OCI-LY7 (cell line): Measurements from ENCODE around the gene SLC37A1. TPM values are rescaled to one million over a fixed set of nuclear protein-coding genes. Genes with fewer than 3 reads are reported as not detected.
A peak's percentile ranks its signal among the peaks of the same experiment; 100 is the strongest.

Experiments used
- BruUV-seq: library from RNA; stranded (reverse); fragments of 400-500 nt; replicated peaks from 2 replicates; lab custom pipeline; 2021; lab: Mats Ljungman, UMichigan
- CTCF ChIA-PET: fragments of 300-600 bp; sonication (Branson Sonifier 250); formaldehyde crosslinking; loops from one replicate; lab custom pipeline; 2022; ENCODE audit warnings: antibody characterized with exemption; ENCODE audit not compliant: unreplicated experiment; lab: Charles Lee
- POLR2A ChIA-PET: fragments of 300-600 bp; sonication (Branson Sonifier 250); formaldehyde crosslinking; loops from one replicate; lab custom pipeline; 2022; ENCODE audit warnings: antibody characterized with exemption; lab: Charles Lee
- DNase-seq: peaks from one replicate; pipeline ENCODE4 v3.0.0-alpha.2; 2015; ENCODE audit warnings: low spot score
- H2AFZ ChIP-seq: fragments of 200-600 bp; sonication (generic), shearing (Covaris generic); 2 replicates; pipeline ENCODE4 v1.6.1; 2014; ENCODE audit warnings: mild to moderate bottlenecking, antibody characterized with exemption, low read length, moderate library complexity
- H3K27ac ChIP-seq: fragments of 200-600 bp; sonication (generic); 2 replicates; pipeline ENCODE4 v1.5.1; 2014; ENCODE audit warnings: mixed run types, low read depth, mild to moderate bottlenecking, moderate library complexity, low read length, inconsistent platforms; ENCODE audit not compliant: poor library complexity, severe bottlenecking
- H3K36me3 ChIP-seq: fragments of 200-600 bp; sonication (generic); 2 replicates; pipeline ENCODE4 v1.6.1; 2014; ENCODE audit warnings: mild to moderate bottlenecking, antibody characterized with exemption, low read length, moderate library complexity, mixed read lengths; ENCODE audit not compliant: insufficient read depth
- H3K4me1 ChIP-seq: fragments of 200-600 bp; sonication (generic); 2 replicates; pipeline ENCODE4 v1.5.1; 2014; ENCODE audit warnings: mild to moderate bottlenecking, low read length; ENCODE audit not compliant: insufficient read depth, poor library complexity, severe bottlenecking
- H3K4me2 ChIP-seq: fragments of 200-600 bp; sonication (generic); 2 replicates; pipeline ENCODE4 v1.6.1; 2014; ENCODE audit warnings: mild to moderate bottlenecking, low read length
- H3K4me3 ChIP-seq: fragments of 200-600 bp; sonication (generic); 2 replicates; pipeline ENCODE4 v1.5.1; 2014; ENCODE audit warnings: mild to moderate bottlenecking, low read depth, low read length; ENCODE audit not compliant: poor library complexity, severe bottlenecking
- H3K79me2 ChIP-seq: fragments of 200-600 bp; sonication (generic); 2 replicates; pipeline ENCODE4 v1.6.1; 2016; ENCODE audit warnings: low read depth, mild to moderate bottlenecking, low read length, moderate library complexity, mixed read lengths; ENCODE audit not compliant: insufficient read depth
- H3K9me2 ChIP-seq: fragments of 200-600 bp; sonication (generic); 2 replicates; pipeline ENCODE4 v1.6.1; 2016; ENCODE audit warnings: mild to moderate bottlenecking, low read length, mixed read lengths; ENCODE audit not compliant: insufficient read depth
- H3K9me3 ChIP-seq: fragments of 200-600 bp; sonication (generic); 2 replicates; pipeline ENCODE4 v1.6.1; 2014; ENCODE audit warnings: mild to moderate bottlenecking, mixed run types, low read length, mixed read lengths
- H4K20me1 ChIP-seq: fragments of 200-600 bp; sonication (generic); 2 replicates; pipeline ENCODE4 v1.6.1; 2014; ENCODE audit warnings: mild to moderate bottlenecking, antibody characterized with exemption, low read length, moderate library complexity, mixed read lengths; ENCODE audit not compliant: insufficient read depth
- EZH2phosphoT487 ChIP-seq: fragments of 200-600 bp; sonication (generic); IDR thresholded peaks from 2 replicates; pipeline ENCODE4 v1.6.1; 2018; ENCODE audit warnings: low read depth, borderline replicate concordance, mild to moderate bottlenecking, mixed run types, antibody characterized with exemption, low read length, moderate library complexity, mixed read lengths
- intact Hi-C: fragments of 100-400 bp; cut with micrococcal nuclease; formaldehyde crosslinking; loops from one replicate; pipeline ENCODE4 v1.10.0; 2022; ENCODE audit not compliant: unreplicated experiment
- total RNA-seq, 2 experiments: library from RNA; depleted of rRNA in 1 of 2; stranded (reverse); fragments of >200 nt in 1 of 2; shearing (Covaris generic) in 1 of 2; gene quantifications; 2 replicates each; pipeline ENCODE4 v1.2.3, GENCODE V29; 2014 to 2022
- TF ChIP-seq, protein P1 (sequence below): fragments of 200-600 bp; sonication (generic); conservative IDR thresholded peaks from 2 replicates; pipeline ENCODE4 v1.5.1; 2014; ENCODE audit warnings: mild to moderate bottlenecking, antibody characterized with exemption, low read length, moderate library complexity, mixed read lengths

Gene SLC37A1
- total RNA-seq, 2 experiments from 2014 or later = 22.5 to 27.6 TPM

DNA sequence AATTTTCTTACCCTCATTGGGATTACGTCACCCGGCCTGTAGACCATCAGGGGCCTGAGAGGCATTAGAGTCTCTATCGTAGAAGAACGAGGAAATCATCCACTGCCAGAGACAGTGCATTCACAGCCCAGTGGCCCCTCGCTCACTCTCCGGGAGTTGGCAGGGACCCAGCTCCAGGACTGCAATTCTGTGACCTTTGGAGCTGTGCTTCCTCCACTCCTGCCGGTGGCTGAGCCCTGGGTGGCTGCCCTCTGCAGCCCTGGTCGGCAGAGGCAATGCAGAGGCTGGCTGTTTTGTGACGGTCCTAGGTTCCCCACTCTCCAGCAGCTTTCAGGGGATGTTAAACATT, 12.7 kb downstream of the SLC37A1 start:
- peaks cover 81% of the 10 kb centered on the region for H3K4me1 ChIP-seq
- no peaks in the 10 kb centered on the region for H4K20me1 ChIP-seq
- H3K4me2 ChIP-seq = peak overlapping the region; percentile 97
- DNase-seq = no peak
- H3K9me3 ChIP-seq = no peaks in the 10 kb centered on the region
- peak overlapping the region; percentile 59 for H3K4me3 ChIP-seq
- H3K9me2 ChIP-seq = no peaks in the 10 kb centered on the region
- H3K27ac ChIP-seq = peak overlapping the region; percentile 98
- POLR2A ChIA-PET = interaction anchor here (1.1 to 3.5 kb wide), 5 partner anchors 10 to 58 kb away, joined by 3 to 32 read pairs (median 5); no protein-coding TSS in a partner anchor
- TF ChIP-seq, protein P1, sequence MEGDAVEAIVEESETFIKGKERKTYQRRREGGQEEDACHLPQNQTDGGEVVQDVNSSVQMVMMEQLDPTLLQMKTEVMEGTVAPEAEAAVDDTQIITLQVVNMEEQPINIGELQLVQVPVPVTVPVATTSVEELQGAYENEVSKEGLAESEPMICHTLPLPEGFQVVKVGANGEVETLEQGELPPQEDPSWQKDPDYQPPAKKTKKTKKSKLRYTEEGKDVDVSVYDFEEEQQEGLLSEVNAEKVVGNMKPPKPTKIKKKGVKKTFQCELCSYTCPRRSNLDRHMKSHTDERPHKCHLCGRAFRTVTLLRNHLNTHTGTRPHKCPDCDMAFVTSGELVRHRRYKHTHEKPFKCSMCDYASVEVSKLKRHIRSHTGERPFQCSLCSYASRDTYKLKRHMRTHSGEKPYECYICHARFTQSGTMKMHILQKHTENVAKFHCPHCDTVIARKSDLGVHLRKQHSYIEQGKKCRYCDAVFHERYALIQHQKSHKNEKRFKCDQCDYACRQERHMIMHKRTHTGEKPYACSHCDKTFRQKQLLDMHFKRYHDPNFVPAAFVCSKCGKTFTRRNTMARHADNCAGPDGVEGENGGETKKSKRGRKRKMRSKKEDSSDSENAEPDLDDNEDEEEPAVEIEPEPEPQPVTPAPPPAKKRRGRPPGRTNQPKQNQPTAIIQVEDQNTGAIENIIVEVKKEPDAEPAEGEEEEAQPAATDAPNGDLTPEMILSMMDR = no peak
- TF ChIP-seq EZH2phosphoT487 = no peak
- CTCF ChIA-PET = interaction anchor here (0.7 to 2.9 kb wide), 3 partner anchors 8 to 35 kb away, joined by 3 to 12 read pairs (median 3); no protein-coding TSS in a partner anchor
- peaks cover 62% of the 10 kb centered on the region for H3K79me2 ChIP-seq
- peaks cover 91% of the 10 kb centered on the region for H3K36me3 ChIP-seq
- no TSS peak for BruUV-seq
- intact Hi-C loops = loop anchor here (5.0 kb wide), 1 partner anchor 36 kb away; no protein-coding TSS in a partner anchor
- no peak overlapping the region for H2AFZ ChIP-seq

DNA sequence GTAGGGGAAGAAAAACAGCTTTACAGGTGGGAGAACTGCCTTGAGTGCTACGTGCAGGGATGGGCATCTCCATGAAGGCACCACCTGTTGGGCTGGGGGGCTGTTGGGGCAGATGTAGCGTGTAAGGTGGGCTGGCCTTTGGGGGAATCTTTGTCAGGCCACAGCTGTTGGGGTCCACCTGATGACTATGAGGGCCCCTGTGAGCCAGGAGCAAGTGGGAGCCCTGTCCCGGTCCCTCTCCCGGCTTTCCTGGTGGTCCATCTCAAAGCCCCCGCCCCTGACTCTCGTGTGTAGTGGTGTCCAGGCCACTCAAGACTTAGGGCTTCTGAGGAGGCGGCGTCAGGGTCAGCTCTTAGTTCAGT, 13.5 kb downstream of the SLC37A1 start:
- Histone ChIP-seq H3K4me1 (peaks cover 89% of the 10 kb centered on the region), H3K79me2 (peaks cover 70% of the 10 kb centered on the region), H3K36me3 (peaks cover 91% of the 10 kb centered on the region), H2AFZ (no peak overlapping the region), H3K4me2 (peak overlapping the region; percentile 97), H3K9me3 (no peaks in the 10 kb centered on the region), H3K4me3 (peak overlapping the region; percentile 59), H3K9me2 (no peaks in the 10 kb centered on the region), H3K27ac (peak overlapping the region; percentile 98), H4K20me1 (no peaks in the 10 kb centered on the region)
- no peak for DNase-seq
- POLR2A ChIA-PET = interaction anchor here (0.6 to 3.5 kb wide), 9 partner anchors 9 to 289 kb away, joined by 3 to 32 read pairs (median 4); no protein-coding TSS in a partner anchor
- CTCF ChIA-PET = interaction anchor here (2.9 kb wide), 1 partner anchor 10 kb away, joined by 12 read pairs; no protein-coding TSS in a partner anchor
- intact Hi-C loops = loop anchor here (5.0 kb wide), 1 partner anchor 35 kb away; no protein-coding TSS in a partner anchor
- TF ChIP-seq, protein P1 = no peak
- TF ChIP-seq EZH2phosphoT487 = no peak
- BruUV-seq = no TSS peak
